Fibroblast of gingiva (primary cell): Measurements from ENCODE around the gene SKAP1.
A peak's percentile ranks its signal among the peaks of the same experiment; 100 is the strongest.

ENCODE experiments used
- DNase-seq: peaks from one replicate; pipeline ENCODE4 v3.0.0-alpha.2; 2011; ENCODE audit warnings: low read depth

SKAP1 gene

GRCh38 chr17:48144231-48144630, 285.8 kb downstream of the SKAP1 start:
- DNase-seq, result no peak

- DNase-seq, result no peak
These were observed 286.4 kb downstream of the SKAP1 start for GRCh38 chr17:48143629-48144028.

GRCh38 chr17:48139944-48140343, 290.1 kb downstream of the SKAP1 start:
- DNase-seq, result no peak

GRCh38 chr17:48137656-48138055, 292.4 kb downstream of the SKAP1 start:
- no peak for DNase-seq

GRCh38 chr17:48134912-48135480, 295.0 kb downstream of the SKAP1 start:
- no peak for DNase-seq

GRCh38 chr17:48132385-48132784, 297.6 kb downstream of the SKAP1 start:
- no peak for DNase-seq

- DNase-seq, result peak; percentile 52
These were observed 298.7 kb downstream of the SKAP1 start for GRCh38 chr17:48131216-48131824.

- no peak for DNase-seq
These were observed 300.0 kb downstream of the SKAP1 start for GRCh38 chr17:48129981-48130380.

- DNase-seq, result no peak
These were observed 301.6 kb downstream of the SKAP1 start for GRCh38 chr17:48128400-48128799.

GRCh38 chr17:48127371-48128051, 302.5 kb downstream of the SKAP1 start:
- no peak for DNase-seq

GRCh38 chr17:48126532-48126850, 303.5 kb downstream of the SKAP1 start:
- no peak for DNase-seq

GRCh38 chr17:48125829-48126531, 304.0 kb downstream of the SKAP1 start:
- DNase-seq, result no peak

GRCh38 chr17:48123776-48124388, 306.1 kb downstream of the SKAP1 start:
- no peak for DNase-seq

- no peak for DNase-seq
These were observed 306.9 kb downstream of the SKAP1 start for GRCh38 chr17:48123111-48123510.

GRCh38 chr17:48122665-48123045, 307.4 kb downstream of the SKAP1 start:
- DNase-seq, result no peak

GRCh38 chr17:48121923-48122664, 307.9 kb downstream of the SKAP1 start:
- DNase-seq, result no peak

GRCh38 chr17:48113201-48113676, 316.8 kb downstream of the SKAP1 start:
- DNase-seq, result no peak

- DNase-seq, result no peak
These were observed 318.1 kb downstream of the SKAP1 start for GRCh38 chr17:48111937-48112241.

- DNase-seq, result no peak
These were observed 319.3 kb downstream of the SKAP1 start for GRCh38 chr17:48110761-48111160.

- DNase-seq, result peak; percentile 74
These were observed 322.6 kb downstream of the SKAP1 start, which contains the start of gene SNX11 for GRCh38 chr17:48107137-48108055. TSS of gene SNX11 (plus strand) at chr17:48107766. CDS start at chr17:48112044, 4,278 bp downstream.

GRCh38 chr17:48106802-48107136, 323.2 kb downstream of the SKAP1 start:
- DNase-seq, result no peak
